WI38 (cell line): Measurements from ENCODE around the gene MUC6.

ENCODE experiments used
- H3K4me3 ChIP-seq: 2 replicates; pipeline ENCODE4 v1.5.1; 2011; ENCODE audit warnings: low read depth, mild to moderate bottlenecking, control low read depth, low read length
- TF ChIP-seq, protein P1 (sequence below): IDR thresholded peaks from 2 replicates; pipeline ENCODE4 v1.5.1; 2012; ENCODE audit warnings: low read depth, mild to moderate bottlenecking, control low read depth, low read length

The MUC6 gene

DNA sequence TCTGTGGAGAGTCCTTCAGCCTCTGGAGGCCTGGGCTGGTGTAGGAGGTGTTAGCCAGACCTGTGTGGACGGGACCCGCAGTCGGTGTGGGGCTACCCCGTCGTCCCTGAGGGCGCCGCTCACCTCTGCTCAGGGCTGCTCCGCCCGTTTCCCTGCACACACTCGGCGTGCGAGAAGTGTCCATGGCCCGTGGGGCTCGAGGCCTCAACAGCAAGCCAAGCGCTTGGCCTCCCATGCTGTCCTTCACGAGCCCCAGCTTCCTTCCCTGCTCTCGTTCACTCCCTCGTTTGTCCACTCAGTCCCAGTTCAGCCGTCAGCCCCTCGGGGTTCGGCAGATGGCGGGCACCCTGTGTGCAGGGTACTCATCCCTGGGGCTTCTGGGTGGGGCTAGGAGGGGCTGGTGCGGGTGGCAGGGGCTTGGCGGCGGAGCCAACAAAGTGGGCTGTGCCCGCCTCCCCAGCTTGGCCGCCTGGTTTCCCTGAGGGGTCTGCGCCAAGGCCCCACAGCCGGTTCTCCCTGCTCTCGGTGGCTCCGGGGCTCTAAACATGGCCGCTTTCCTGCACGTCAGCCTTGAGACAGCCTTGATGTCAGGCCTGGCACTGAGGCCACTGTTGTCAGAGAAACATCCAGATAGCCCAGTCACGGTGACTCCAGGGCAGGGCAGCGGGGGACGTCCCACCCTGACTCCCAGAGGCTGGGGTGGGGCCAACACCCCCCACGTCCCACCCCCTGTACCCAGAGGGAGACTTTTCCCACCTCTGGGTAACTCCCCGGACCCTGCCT is 3.3 kb downstream of the MUC6 start:
- no peak overlapping the region for H3K4me3 ChIP-seq
- TF ChIP-seq, protein P1, sequence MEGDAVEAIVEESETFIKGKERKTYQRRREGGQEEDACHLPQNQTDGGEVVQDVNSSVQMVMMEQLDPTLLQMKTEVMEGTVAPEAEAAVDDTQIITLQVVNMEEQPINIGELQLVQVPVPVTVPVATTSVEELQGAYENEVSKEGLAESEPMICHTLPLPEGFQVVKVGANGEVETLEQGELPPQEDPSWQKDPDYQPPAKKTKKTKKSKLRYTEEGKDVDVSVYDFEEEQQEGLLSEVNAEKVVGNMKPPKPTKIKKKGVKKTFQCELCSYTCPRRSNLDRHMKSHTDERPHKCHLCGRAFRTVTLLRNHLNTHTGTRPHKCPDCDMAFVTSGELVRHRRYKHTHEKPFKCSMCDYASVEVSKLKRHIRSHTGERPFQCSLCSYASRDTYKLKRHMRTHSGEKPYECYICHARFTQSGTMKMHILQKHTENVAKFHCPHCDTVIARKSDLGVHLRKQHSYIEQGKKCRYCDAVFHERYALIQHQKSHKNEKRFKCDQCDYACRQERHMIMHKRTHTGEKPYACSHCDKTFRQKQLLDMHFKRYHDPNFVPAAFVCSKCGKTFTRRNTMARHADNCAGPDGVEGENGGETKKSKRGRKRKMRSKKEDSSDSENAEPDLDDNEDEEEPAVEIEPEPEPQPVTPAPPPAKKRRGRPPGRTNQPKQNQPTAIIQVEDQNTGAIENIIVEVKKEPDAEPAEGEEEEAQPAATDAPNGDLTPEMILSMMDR, result no peak

DNA sequence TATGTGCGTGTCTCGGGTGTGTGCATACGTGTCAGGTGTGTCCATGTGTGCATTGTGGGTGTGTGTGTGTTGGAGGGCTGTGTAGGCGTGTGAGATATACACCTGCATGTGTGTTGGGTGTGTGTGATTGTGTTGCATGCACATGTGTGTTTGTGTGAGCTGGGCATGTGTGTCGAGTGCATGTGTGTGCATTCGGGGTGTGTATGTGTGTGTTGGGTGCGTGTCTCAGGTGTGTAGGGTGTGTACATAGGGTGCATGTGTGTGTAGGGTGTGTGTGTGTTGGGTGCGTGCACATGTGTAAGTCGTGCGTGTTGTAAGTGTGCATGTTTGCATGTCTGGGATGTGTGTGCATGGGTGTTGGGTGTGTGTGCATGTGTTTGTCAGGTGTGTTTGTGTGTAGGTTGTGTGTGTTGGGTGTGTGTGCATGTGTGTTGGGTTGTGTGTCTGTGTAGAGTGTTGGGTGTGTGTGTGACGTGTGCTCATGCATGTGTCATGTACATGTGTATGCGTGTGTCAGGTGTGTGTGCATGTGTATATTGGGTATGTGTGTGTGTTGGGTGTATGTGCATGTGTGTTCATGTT is 4.1 kb downstream of the MUC6 start:
- no peak overlapping the region for H3K4me3 ChIP-seq
- TF ChIP-seq, protein P1, result no peak

DNA sequence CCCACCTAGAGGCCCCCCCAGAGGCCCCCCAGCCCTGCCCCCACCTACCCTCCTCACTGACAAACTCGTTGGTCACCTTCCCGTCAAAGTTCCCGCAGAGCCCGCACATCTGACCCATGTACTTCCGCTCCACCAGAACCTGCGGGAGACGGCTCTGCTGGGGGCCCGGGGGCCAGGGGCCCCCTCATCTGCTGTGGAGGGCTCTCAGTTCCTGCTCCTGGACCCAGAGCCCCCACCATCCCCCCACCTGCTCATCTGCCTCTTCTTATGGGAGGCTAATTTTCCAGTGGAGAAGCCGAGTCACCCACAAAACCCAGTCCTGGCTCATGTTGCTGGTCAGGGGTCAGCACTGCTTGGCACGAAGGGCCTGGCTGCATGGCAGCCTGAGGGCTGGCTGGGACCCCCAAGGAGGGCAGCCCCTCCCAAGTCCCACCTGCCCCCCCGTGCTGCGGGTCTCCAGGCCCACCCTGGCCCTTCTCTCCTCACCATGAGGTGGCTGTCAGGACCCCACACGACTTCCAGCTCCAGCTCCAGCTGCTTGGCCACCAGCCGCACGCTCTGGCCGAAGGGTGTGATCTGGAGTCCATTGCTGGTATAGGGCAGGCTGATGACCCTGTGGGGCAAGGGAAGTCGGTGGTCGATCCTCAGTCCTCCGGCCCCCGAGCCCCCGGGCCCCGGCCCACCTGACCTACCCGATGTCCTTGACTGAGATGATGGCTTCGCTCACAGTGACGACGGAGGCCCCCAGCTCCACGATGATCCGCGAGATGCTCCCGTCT is 5.2 kb downstream of the MUC6 start:
- TF ChIP-seq, protein P1, result no peak
- H3K4me3 ChIP-seq, result no peak overlapping the region

DNA sequence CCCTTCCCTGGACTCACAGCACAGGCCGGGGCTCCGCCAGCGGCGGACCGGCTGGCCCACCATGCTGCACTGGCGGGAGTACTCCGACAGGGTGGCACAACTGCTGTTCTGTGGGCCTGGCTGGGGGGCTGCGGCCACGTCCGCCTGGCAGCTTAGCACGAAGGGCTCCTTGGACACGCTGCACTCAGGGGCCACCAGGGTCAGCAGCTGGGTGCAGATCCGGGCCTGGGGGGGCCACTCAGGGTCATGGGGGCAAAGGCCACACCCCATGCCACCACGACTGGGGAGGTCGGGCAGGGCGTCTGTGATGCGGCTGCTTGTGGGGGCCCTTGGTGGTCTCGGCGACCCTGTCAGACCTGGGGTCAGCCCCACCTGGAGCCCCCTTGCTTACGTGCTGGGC is 6.0 kb downstream of the MUC6 start:
- TF ChIP-seq, protein P1, result no peak
- no peak overlapping the region for H3K4me3 ChIP-seq

DNA sequence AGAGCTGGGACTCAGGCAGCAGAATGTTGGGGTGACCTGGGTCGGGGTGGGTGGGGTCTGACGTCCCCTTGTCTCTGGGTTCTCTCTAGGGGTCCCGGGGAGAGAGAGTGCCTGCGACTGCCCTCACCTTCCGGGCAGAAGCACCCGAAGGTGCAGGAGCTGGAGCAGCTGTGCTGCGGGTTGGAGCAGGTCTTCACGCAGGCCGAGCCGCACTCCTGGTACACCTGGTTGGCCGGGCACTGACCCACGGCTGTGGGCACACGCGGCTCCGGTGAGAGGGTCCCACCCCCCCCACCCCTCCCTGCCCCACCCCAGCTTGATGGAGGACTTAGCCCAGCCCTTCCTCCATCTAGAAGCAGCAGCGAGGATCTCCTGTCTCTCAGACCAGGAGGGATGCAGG is 6.4 kb downstream of the MUC6 start:
- TF ChIP-seq, protein P1, result no peak

DNA sequence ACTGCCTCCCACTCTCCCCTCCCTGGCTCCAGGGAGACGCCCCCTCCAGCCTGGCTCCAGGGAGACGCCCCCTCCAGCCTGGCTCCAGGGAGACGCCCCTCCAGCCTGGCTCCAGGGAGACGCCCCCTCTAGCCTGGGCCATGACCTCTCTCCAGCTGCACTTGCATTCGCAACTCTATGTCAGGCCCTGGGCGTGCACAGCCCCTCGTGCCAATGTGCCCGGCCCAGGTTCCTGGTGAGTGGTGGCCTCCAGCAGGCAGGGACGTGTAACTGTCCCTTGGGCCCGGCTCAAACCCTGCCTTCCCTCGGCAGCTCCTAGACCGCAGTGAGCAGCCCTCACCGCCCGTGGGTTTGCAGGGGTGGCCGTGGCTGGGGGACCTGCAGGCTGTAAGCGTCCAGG is 6.9 kb downstream of the MUC6 start:
- H3K4me3 ChIP-seq, result no peak overlapping the region
- TF ChIP-seq, protein P1, result no peak

More for the DNA sequence above, 6.4 kb downstream of the MUC6 start:
- H3K4me3 ChIP-seq, result no peak overlapping the region

DNA sequence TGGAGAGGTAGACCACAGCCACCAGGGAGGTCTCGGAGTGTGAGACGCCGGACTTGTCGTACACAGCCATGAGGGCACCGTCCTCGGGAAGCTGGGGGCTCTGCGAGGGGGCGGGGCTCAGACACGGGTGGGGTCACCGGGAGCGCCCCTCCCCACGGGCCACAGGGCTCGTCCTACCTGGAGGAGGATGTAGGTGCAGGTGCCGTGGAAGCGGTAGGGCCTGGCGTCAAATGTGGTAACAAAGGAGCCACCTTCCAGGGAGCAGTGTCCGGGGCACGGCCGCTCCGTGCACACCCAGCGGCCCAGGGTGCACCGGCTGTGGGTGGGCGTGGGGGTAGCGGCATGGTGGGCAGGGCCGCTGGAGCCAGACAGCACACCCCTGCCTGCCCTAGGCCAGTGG is 7.5 kb downstream of the MUC6 start:
- H3K4me3 ChIP-seq, result no peak overlapping the region
- TF ChIP-seq, protein P1, result no peak
